ENCODE results near the gene NUMA1. TPM values are rescaled to one million over a fixed set of nuclear protein-coding genes. Genes with fewer than 3 reads are reported as not detected.

Gene NUMA1
- total RNA-seq, 1 donor from 2014 or later, result 130 TPM

- H2AFZ ChIP-seq (replicated peaks), result no peak overlapping the region
- H3K27ac ChIP-seq, result no peak overlapping the region
- H3K4me3 ChIP-seq, result peak overlapping the region; percentile 85
- H3K27me3 ChIP-seq, result no peaks in the 10 kb centered on the region
- Mint-ChIP-seq H3K27ac (no peak overlapping the region), H3K4me1 (peaks cover 35% of the 10 kb centered on the region), H3K4me3 (peak overlapping the region; percentile 90), H3K36me3 (peaks cover 5% of the 10 kb centered on the region), H3K27me3 (ENCODE audit: insufficient read depth, low read depth) (peaks cover 2% of the 10 kb centered on the region), H3K9me3 (no peaks in the 10 kb centered on the region)
- peak overlapping the region; percentile 81 for H3K4me2 ChIP-seq
- H3K79me2 ChIP-seq (ENCODE audit: low read depth), result peaks cover 67% of the 10 kb centered on the region
- no peaks in the 10 kb centered on the region for H3K36me3 ChIP-seq
- TF ChIP-seq CTCF (IDR thresholded peaks at IDR 0.05) (no peak), EZH2phosphoT487 (IDR thresholded peaks at IDR 0.05) (no peak), EZH2 (IDR thresholded peaks at IDR 0.05) (no peak)
- H3K9me3 ChIP-seq (ENCODE audit: low read depth), result no peaks in the 10 kb centered on the region
- peak overlapping the region; percentile 41 for H3K9ac ChIP-seq
- peaks cover 15% of the 10 kb centered on the region for H3F3A ChIP-seq (ENCODE audit: low read depth)
- no peak for DNase-seq (ENCODE audit: low spot score)
- H3K4me1 ChIP-seq, result peaks cover 16% of the 10 kb centered on the region
- peaks cover 55% of the 10 kb centered on the region for H4K20me1 ChIP-seq (ENCODE audit: low read depth)
Measured at GRCh38 chr11:72078477-72078876, 1.9 kb downstream of the NUMA1 start.

GRCh38 chr11:72075756-72076155, 4.6 kb downstream of the NUMA1 start:
- Mint-ChIP-seq H3K36me3 (peaks cover 9% of the 10 kb centered on the region), H3K4me3 (no peak overlapping the region), H3K9me3 (no peaks in the 10 kb centered on the region), H3K4me1 (peaks cover 45% of the 10 kb centered on the region), H3K27ac (no peak overlapping the region), H3K27me3 (ENCODE audit: insufficient read depth, low read depth) (peaks cover 6% of the 10 kb centered on the region)
- Histone ChIP-seq H4K20me1 (ENCODE audit: low read depth) (peaks cover 80% of the 10 kb centered on the region), H3K4me2 (no peak overlapping the region), H2AFZ (replicated peaks) (no peak overlapping the region), H3K4me1 (peaks cover 33% of the 10 kb centered on the region), H3K4me3 (no peak overlapping the region), H3K9me3 (ENCODE audit: low read depth) (no peaks in the 10 kb centered on the region), H3K27ac (no peak overlapping the region), H3K79me2 (ENCODE audit: low read depth) (peaks cover 94% of the 10 kb centered on the region), H3K27me3 (no peaks in the 10 kb centered on the region), H3F3A (ENCODE audit: low read depth) (peaks cover 3% of the 10 kb centered on the region), H3K9ac (no peak overlapping the region), H3K36me3 (no peaks in the 10 kb centered on the region)
- no peak for DNase-seq (ENCODE audit: low spot score)
- TF ChIP-seq EZH2phosphoT487 (IDR thresholded peaks at IDR 0.05) (no peak), EZH2 (IDR thresholded peaks at IDR 0.05) (no peak), CTCF (IDR thresholded peaks at IDR 0.05) (no peak)

- Histone ChIP-seq H3K4me2 (no peak overlapping the region), H3K4me1 (peaks cover 39% of the 10 kb centered on the region), H3F3A (ENCODE audit: low read depth) (peaks cover 7% of the 10 kb centered on the region), H3K36me3 (no peaks in the 10 kb centered on the region), H3K4me3 (no peak overlapping the region), H4K20me1 (ENCODE audit: low read depth) (peaks cover 87% of the 10 kb centered on the region), H3K27me3 (no peaks in the 10 kb centered on the region), H2AFZ (replicated peaks) (no peak overlapping the region), H3K79me2 (ENCODE audit: low read depth) (peaks cover 100% of the 10 kb centered on the region), H3K27ac (no peak overlapping the region), H3K9me3 (ENCODE audit: low read depth) (no peaks in the 10 kb centered on the region), H3K9ac (no peak overlapping the region)
- peaks cover 4% of the 10 kb centered on the region for H3K27me3 Mint-ChIP-seq (ENCODE audit: insufficient read depth, low read depth)
- no peaks in the 10 kb centered on the region for H3K9me3 Mint-ChIP-seq
- H3K36me3 Mint-ChIP-seq, result peaks cover 9% of the 10 kb centered on the region
- H3K4me3 Mint-ChIP-seq, result no peak overlapping the region
- TF ChIP-seq CTCF (IDR thresholded peaks at IDR 0.05), result peak; percentile 19
- TF ChIP-seq EZH2 (IDR thresholded peaks at IDR 0.05), result no peak
- peaks cover 48% of the 10 kb centered on the region for H3K4me1 Mint-ChIP-seq
- DNase-seq (ENCODE audit: low spot score), result peak; percentile 26
- H3K27ac Mint-ChIP-seq, result no peak overlapping the region
Measured at GRCh38 chr11:72075109-72075508, 5.2 kb downstream of the NUMA1 start.

Data from neural progenitor cell (in vitro differentiated cells).